PC-3 (cell line): ENCODE results near the gene PSME1. TPM values are rescaled to one million over a fixed set of nuclear protein-coding genes. Genes with fewer than 3 reads are reported as not detected.

Experiments used
- ATAC-seq: fragments of 200-7000 bp; cut with Tn5 transposase; 2 replicates; pipeline ENCODE4 v1.9.1; 2020; ENCODE audit warnings: mild to moderate bottlenecking, moderate library complexity
- BruUV-seq: library from RNA; stranded (reverse); fragments of 400-500 nt; replicated peaks from 2 replicates; lab custom pipeline; 2021; lab: Mats Ljungman, UMichigan
- CTCF ChIA-PET: fragments of 300-600 bp; sonication (Branson Sonifier 250); formaldehyde crosslinking; loops from one replicate; lab custom pipeline; 2022; ENCODE audit warnings: antibody characterized with exemption; lab: Charles Lee
- POLR2A ChIA-PET: fragments of 300-600 bp; sonication (Branson Sonifier 250); formaldehyde crosslinking; loops from one replicate; lab custom pipeline; 2022; ENCODE audit warnings: antibody characterized with exemption; ENCODE audit not compliant: unreplicated experiment; lab: Charles Lee
- DNase-seq: peaks from one replicate; pipeline ENCODE4 v3.0.0-alpha.2; 2015
- H2AFZ ChIP-seq: fragments of 300-600 bp; sonication (generic); 2 replicates; pipeline ENCODE4 v1.6.0; 2016; ENCODE audit warnings: antibody characterized with exemption, low read length
- H3F3A ChIP-seq: fragments of 300-600 bp; sonication (generic); one replicate; pipeline ENCODE4 v1.6.0; 2017; ENCODE audit warnings: antibody characterized with exemption, low read length, control low read depth, mild to moderate bottlenecking; ENCODE audit not compliant: unreplicated experiment
- H3K27ac ChIP-seq: fragments of 300-600 bp; sonication (generic); 2 replicates; pipeline ENCODE4 v1.5.1; 2016; ENCODE audit warnings: mild to moderate bottlenecking, low read length
- H3K27me3 ChIP-seq: fragments of 300-600 bp; sonication (generic); 2 replicates; pipeline ENCODE4 v1.6.1; 2016; ENCODE audit warnings: low read length, mixed read lengths
- H3K36me3 ChIP-seq: fragments of 300-600 bp; sonication (generic); 2 replicates; pipeline ENCODE4 v1.6.1; 2016; ENCODE audit warnings: low read depth, mixed run types, low read length, mixed read lengths
- H3K4me1 ChIP-seq: fragments of 300-600 bp; sonication (generic); 2 replicates; pipeline ENCODE4 v1.5.1; 2016; ENCODE audit warnings: low read length; ENCODE audit not compliant: insufficient read depth
- H3K4me2 ChIP-seq: fragments of 300-600 bp; sonication (generic); 2 replicates; pipeline ENCODE4 v1.6.0; 2016; ENCODE audit warnings: low read length
- H3K4me3 ChIP-seq: fragments of 300-600 bp; sonication (generic); 2 replicates; pipeline ENCODE4 v1.5.1; 2016; ENCODE audit warnings: mild to moderate bottlenecking, low read length, mixed read lengths
- H3K79me2 ChIP-seq: fragments of 300-600 bp; sonication (generic); 2 replicates; pipeline ENCODE4 v1.6.1; 2017; ENCODE audit warnings: low read length, mixed read lengths
- H3K9ac ChIP-seq: fragments of 300-600 bp; sonication (generic); 2 replicates; pipeline ENCODE4 v1.6.0; 2016; ENCODE audit warnings: mild to moderate bottlenecking, low read length
- H3K9me2 ChIP-seq: fragments of 300-600 bp; sonication (generic); replicated peaks from 2 replicates; pipeline ENCODE4 v1.6.1; 2016; ENCODE audit warnings: mixed run types, low read length, mixed read lengths
- H3K9me3 ChIP-seq: fragments of 300-600 bp; sonication (generic); 2 replicates; pipeline ENCODE4 v1.6.1; 2016; ENCODE audit warnings: low read length, mixed read lengths
- H4K20me1 ChIP-seq: fragments of 300-600 bp; sonication (generic); 2 replicates; pipeline ENCODE4 v1.6.1; 2016; ENCODE audit warnings: low read length, mixed read lengths
- CTCF ChIP-seq: fragments of 300-600 bp; sonication (generic); conservative IDR thresholded peaks from 2 replicates; pipeline ENCODE4 v1.5.1; 2017; ENCODE audit warnings: antibody characterized with exemption, low read depth, mild to moderate bottlenecking, low read length
- EZH2 ChIP-seq: fragments of 300-600 bp; sonication (generic); IDR thresholded peaks from one replicate; pipeline ENCODE4 v1.6.1; 2017; ENCODE audit warnings: antibody characterized with exemption, mild to moderate bottlenecking, low read length; ENCODE audit not compliant: unreplicated experiment
- EZH2phosphoT487 ChIP-seq: fragments of 300-600 bp; sonication (generic); IDR thresholded peaks from 2 replicates; pipeline ENCODE4 v1.6.1; 2018; ENCODE audit warnings: mild to moderate bottlenecking, antibody characterized with exemption, low read length, borderline replicate concordance
- intact Hi-C: fragments of 100-400 bp; cut with micrococcal nuclease; formaldehyde crosslinking; loops from 2 replicates; pipeline ENCODE4 v1.9.0; 2023
- total RNA-seq: library from RNA; depleted of rRNA; stranded (reverse); fragments of >200 nt; gene quantifications from 2 replicates; pipeline ENCODE4 v1.2.3, GENCODE V29; 2014

Gene PSME1
- total RNA-seq, 1 experiment from 2014 or later, result 163 TPM

GRCh38 chr14:24123424-24124417, 12.3 kb upstream of the PSME1 start:
- no peaks in the 10 kb centered on the region for H3K79me2 ChIP-seq
- H3K9me2 ChIP-seq, result no peaks in the 10 kb centered on the region
- CTCF ChIA-PET, result no interaction called here
- H4K20me1 ChIP-seq, result no peaks in the 10 kb centered on the region
- H2AFZ ChIP-seq, result no peak overlapping the region
- H3K27me3 ChIP-seq, result no peaks in the 10 kb centered on the region
- intact Hi-C loops, result no loop called here
- H3K36me3 ChIP-seq, result peaks cover 7% of the 10 kb centered on the region
- no peaks in the 10 kb centered on the region for H3K9me3 ChIP-seq
- no peak overlapping the region for H3K4me3 ChIP-seq
- no peak for TF ChIP-seq EZH2
- no peak for TF ChIP-seq CTCF
- no peak for TF ChIP-seq EZH2phosphoT487
- no peak overlapping the region for H3K27ac ChIP-seq
- H3K9ac ChIP-seq, result no peak overlapping the region
- POLR2A ChIA-PET, result interaction anchor here (0.5 kb wide), 1 partner anchor 44 kb away, joined by 5 read pairs; no protein-coding TSS in a partner anchor
- TSS peak; percentile 30 for BruUV-seq
- DNase-seq (no peak), ATAC-seq (no peak)
- H3K4me2 ChIP-seq, result no peak overlapping the region
- no peaks in the 10 kb centered on the region for H3K4me1 ChIP-seq
- H3F3A ChIP-seq, result no peaks in the 10 kb centered on the region

GRCh38 chr14:24126939-24127338, 9.1 kb upstream of the PSME1 start:
- ATAC-seq (no peak), DNase-seq (no peak)
- no TSS peak for BruUV-seq
- H2AFZ ChIP-seq, result no peak overlapping the region
- H3K4me2 ChIP-seq, result no peak overlapping the region
- H3K4me1 ChIP-seq, result no peaks in the 10 kb centered on the region
- no peak overlapping the region for H3K4me3 ChIP-seq
- H3K36me3 ChIP-seq, result no peaks in the 10 kb centered on the region; the same call in 1 of the 2 replicates
- H3K27ac ChIP-seq, result no peak overlapping the region
- TF ChIP-seq EZH2phosphoT487 (no peak), CTCF (no peak), EZH2 (no peak)
- ChIA-PET CTCF (interaction anchor here (0.7 kb wide), 1 partner anchor 18 kb away, joined by 3 read pairs; no protein-coding TSS in a partner anchor), POLR2A (no interaction called here)
- no peaks in the 10 kb centered on the region for H3K9me3 ChIP-seq
- intact Hi-C loops, result no loop called here
- no peaks in the 10 kb centered on the region for H3F3A ChIP-seq
- no peak overlapping the region for H3K9ac ChIP-seq
- H4K20me1 ChIP-seq, result no peaks in the 10 kb centered on the region
- H3K79me2 ChIP-seq, result no peaks in the 10 kb centered on the region
- H3K27me3 ChIP-seq, result no peaks in the 10 kb centered on the region
- H3K9me2 ChIP-seq, result no peaks in the 10 kb centered on the region

GRCh38 chr14:24127673-24128072, 8.3 kb upstream of the PSME1 start:
- intact Hi-C loops, result no loop called here
- DNase-seq, result no peak
- H3K4me2 ChIP-seq, result no peak overlapping the region
- no peaks in the 10 kb centered on the region for H4K20me1 ChIP-seq
- H3K9me2 ChIP-seq, result no peaks in the 10 kb centered on the region
- H3K27ac ChIP-seq, result no peak overlapping the region
- no peaks in the 10 kb centered on the region for H3K4me1 ChIP-seq
- BruUV-seq, result no TSS peak
- ChIA-PET CTCF (no interaction called here), POLR2A (no interaction called here)
- ATAC-seq, result no peak
- no peak for TF ChIP-seq EZH2phosphoT487
- no peak for TF ChIP-seq CTCF
- TF ChIP-seq EZH2, result no peak
- no peaks in the 10 kb centered on the region for H3K79me2 ChIP-seq
- H3K27me3 ChIP-seq, result no peaks in the 10 kb centered on the region
- no peaks in the 10 kb centered on the region for H3K9me3 ChIP-seq
- no peaks in the 10 kb centered on the region for H3F3A ChIP-seq
- H2AFZ ChIP-seq, result no peak overlapping the region
- H3K9ac ChIP-seq, result no peak overlapping the region
- H3K36me3 ChIP-seq, result no peaks in the 10 kb centered on the region; the same call in 1 of the 2 replicates
- H3K4me3 ChIP-seq, result no peak overlapping the region
